CD4-positive, alpha-beta T cell treated with Interferon alpha-2 for 1 hour (primary cell): ENCODE measurements around the gene HRH1.
A peak's percentile ranks its signal among the peaks of the same experiment; 100 is the strongest.

ENCODE experiments used
- DNase-seq, 2 donors: peaks; one replicate each; pipeline ENCODE4 v3.0.0-alpha.2; 2020 to 2022

The HRH1 gene

DNA sequence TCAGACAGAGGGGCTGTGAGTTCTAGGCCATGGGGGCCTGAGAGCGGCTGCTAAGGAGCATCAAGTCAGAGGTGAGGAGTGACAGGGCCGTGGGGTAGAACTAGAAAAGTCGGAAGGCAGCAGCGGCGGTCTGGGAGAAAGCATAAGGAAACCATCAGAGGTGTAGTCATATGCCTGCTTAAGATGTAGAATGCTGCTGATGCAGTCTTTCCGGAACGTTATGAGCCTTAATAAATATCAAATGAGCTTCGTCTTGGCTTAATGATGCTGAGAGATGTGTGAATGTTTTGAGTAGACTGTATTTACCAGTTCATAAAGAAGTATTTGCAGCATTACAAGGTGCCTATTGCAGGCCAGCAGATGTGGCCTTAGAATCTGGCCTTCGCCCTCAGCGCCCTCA lies 133.1 kb downstream of the HRH1 start:
- no peak for DNase-seq

DNA sequence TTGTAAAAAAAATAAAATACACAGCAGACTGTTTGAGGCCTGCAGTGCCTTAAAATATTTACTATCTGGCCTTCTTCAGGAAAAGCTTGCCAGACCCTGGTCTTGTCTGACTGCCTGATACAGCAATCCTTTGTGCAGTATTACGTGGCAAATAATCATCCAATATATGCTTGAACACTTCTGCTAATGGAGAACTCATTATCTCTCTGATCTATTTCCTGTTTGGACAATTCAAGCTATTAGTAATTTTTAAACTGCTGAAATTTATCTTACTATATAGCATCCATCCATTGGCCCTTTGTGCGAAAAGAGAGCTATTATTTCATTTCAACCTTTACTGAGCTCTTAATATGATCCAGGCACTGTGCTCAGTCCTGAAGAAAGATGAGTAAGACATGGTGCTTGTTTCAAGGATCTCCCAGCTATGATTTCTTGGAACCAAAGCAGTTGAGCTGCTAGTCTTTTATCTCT lies 133.8 kb downstream of the HRH1 start:
- DNase-seq, result no peak

- peak; percentile 48 to 52 for DNase-seq
Measured at GRCh38 chr3:11288786-11289637, 134.7 kb downstream of the HRH1 start.

DNA sequence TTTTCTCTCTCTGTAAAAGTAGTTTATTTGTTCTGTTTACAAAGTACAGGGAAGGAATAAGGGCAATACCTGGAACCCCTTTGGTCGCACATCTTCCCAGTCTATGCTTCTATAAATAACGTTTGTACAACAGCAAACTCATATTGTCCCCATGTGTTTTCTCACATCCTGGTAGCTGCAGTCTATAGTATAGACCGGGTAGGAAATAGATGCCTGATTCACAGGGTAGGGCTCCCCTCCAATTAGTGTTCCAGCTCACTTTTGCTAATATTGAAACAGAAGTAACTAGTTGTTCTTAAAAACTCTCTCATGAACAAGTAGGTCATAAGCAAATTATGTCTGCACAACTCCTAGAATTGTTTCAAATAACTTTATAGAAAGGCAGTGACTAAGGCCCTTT lies 135.6 kb downstream of the HRH1 start:
- no peak for DNase-seq

DNA sequence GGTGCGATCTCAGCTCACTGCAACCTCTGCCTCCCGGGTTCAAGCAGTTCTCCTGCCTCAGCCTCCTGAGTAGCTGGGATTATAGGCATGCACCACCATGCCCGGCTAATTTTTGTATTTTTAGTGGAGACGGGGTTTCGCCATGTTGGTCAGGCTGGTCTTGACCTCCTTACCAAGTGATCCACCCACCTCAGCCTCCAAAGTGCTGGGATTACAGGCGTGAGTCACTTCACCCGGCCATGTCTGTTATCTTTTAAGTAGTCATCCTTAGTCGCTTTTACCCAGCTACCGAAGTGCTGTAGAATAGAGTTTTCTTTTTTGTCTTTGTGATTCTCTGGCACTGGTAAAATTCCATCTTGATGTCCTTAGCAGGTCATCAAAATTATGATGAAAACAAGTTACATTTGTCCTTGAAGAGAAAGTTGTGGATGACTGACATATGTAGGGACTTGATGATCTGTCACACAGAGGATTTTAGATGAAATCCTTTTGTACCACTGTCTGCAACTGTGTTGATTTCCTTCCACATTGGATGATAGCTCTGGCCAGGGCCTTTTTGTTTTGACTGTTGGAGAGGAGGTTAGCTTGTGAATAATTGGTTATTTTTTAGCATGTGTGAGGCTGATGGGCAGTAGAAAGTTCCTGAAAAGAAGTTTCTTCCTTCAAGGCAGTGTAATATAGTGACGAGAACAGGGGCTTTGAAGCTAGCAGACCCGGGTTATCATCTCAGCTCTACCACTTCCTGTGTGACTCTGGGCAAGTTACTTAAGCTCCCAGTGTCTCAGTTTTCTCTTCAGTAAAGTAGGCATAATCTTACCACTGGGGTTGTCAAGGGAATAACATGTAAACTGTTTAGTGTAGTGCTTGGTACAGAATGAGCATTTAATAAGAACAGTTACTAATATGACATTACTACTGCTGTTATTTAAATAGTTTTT lies 136.7 kb downstream of the HRH1 start:
- peak; percentile 52 to 77 for DNase-seq

DNA sequence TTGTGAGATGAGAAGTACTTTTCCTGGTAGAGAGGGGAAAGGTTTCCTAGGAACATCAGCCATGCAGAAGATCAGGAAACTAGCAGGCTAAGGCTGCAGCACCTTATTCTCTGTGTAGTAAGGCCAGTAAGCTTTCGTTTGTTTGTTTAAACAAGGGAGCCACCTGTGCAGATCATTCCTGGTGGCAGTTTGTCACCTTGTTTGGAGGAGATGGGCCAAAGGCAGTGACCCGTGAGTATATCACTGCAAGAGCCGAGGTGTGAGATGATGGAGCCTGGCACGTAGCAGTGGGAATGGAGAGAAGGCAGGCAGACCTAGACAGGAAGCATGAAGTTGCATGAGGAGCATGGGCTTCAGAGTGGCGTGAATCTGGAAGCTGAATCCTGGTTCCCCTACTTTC lies 137.5 kb downstream of the HRH1 start:
- no peak for DNase-seq

DNA sequence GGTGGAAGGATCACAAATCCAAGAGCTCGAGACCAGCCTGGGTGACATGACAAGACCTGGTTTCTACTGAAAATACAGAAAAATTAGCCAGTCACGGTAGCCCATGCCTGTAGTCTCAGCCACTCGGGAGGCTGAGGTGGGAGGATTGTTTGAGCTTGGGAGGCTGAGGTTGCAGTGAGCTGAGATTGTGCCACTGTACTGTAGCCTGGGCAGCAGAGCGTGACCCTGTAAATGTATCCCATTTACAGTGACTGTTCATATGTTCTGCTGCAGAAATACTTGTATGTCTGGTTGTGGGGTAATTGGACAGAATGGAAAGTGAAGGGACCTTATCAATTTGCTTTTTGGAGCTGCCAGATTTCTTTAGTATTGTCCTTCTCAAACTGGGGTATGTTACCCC lies 142.8 kb downstream of the HRH1 start:
- DNase-seq, result no peak

DNA sequence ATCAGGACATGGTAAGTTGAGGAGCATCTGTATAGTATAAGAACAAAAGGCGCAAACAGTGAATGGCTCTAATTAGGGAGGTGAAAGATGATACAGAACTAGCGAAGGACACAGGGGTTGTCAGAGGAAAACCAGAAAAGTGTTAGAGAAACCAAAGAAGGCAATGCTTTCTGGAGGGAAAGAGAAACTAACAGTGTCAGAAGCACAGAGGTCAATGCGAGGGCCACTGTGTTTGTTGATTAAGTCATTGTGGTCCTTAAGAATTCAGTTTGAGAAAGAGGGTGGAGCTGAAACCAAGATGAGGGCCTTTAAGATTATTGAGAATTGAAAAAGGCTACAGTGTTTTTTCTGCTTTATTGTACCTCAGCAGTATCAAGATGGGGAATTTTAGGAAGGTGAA lies 146.7 kb downstream of the HRH1 start:
- peak; percentile 25 to 51 for DNase-seq

DNA sequence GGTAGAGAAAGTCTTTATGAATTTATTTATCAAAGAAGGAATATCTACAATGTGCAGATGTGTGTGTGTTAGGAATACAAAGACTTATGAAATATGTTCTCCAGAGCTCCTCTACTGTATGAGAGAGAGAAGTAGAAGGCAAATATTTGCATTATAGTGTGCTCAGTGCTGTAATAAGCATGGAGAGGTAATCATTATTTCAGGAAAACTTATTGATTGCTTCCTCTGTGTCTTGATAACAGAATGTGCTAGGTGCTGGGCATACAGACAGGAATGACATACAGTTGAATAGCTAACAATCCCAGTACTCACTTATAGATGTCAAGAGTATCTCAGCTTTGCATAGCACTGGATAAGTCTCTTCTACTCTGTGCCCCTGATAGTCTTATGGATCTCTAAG lies 148.2 kb downstream of the HRH1 start:
- DNase-seq, result no peak

GRCh38 chr3:11304175-11304574 lies 149.9 kb downstream of the HRH1 start:
- DNase-seq, result no peak

- DNase-seq, result no peak
Measured at GRCh38 chr3:11305509-11305908, 151.2 kb downstream of the HRH1 start.

DNA sequence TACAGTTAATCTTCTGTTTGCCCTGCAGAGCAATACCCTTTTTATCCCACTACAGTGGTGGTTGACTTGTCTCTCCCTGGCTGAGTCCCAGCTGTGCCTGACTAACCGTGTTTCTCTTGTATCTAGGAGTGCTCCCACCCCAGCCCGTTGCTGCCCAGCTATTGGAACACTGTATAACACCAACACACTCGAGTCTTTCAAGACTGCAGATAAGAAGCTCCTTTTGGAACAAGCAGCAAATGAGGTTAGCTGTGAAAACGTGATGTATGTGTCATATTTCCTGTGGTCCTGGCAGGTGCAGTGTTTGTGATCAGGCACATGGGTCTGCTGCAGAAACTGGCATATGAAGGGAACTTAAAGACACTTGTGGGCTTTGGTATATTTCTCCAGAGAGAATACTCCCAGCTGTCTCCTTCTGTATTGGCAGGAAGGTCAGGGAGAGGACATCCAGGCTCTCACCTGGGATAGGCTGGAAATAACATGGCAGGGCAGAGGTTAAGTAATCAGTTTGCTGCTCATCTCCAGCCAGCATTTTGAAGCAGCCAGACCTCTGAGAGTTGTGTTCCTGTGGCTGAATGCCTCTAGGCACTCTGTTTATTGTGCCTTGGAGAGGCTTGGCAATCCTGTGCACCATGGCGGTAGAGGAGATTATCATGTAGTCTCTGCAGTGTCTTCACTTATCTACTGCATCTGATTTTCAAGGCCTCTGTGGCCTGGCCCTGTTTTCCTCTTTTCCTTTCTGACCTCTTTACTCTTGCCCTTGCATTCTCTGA lies 152.7 kb downstream of the HRH1 start:
- peak in 1 of 2 donors; percentile 37 for DNase-seq

GRCh38 chr3:11307830-11308432 lies 153.6 kb downstream of the HRH1 start:
- DNase-seq, result no peak

GRCh38 chr3:11310258-11310657 lies 156.0 kb downstream of the HRH1 start:
- DNase-seq, result no peak

- DNase-seq, result no peak
Measured at GRCh38 chr3:11312166-11312565, 157.9 kb downstream of the HRH1 start.
